NCI-H345 treated with DMSO at 0.1 percent for 48 hours (cell line): ENCODE results near the gene LRRC7.
A peak's percentile ranks its signal among the peaks of the same experiment; 100 is the strongest.
"Not testable (repeated sequence)": the region's sequence is repeated elsewhere in the genome, so short reads cannot be mapped to it uniquely, and the experiment has no call there.

Experiments used
- DNase-seq: peaks from one replicate; lab custom pipeline; 2025; ENCODE audit not compliant: unreplicated experiment; lab: John Stamatoyannopoulos, UW

Gene LRRC7

GRCh38 chr1:70033936-70034335, 466.2 kb downstream of the LRRC7 start:
- DNase-seq = no peak

- peak; percentile 78 for DNase-seq
Observed at GRCh38 chr1:70034403-70034802, 466.7 kb downstream of the LRRC7 start.

DNA sequence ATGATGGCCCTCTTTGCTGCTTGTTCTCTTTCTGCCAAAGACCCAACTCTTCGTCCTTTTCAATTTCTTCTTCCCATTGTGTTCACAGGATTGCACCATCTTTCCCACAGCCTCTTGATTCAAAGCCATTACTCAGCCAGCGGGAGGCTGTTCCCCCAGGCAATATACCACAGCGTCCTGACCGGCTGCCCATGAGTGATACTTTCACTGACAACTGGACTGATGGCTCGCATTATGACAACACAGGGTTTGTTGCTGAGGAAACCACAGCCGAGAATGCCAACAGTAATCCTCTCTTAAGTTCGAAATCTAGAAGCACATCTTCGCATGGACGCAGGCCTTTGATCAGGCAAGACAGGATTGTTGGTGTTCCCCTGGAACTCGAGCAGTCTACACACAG, 470.3 kb downstream of the LRRC7 start:
- no peak for DNase-seq

GRCh38 chr1:70039485-70039884, 471.8 kb downstream of the LRRC7 start:
- no peak for DNase-seq

DNA sequence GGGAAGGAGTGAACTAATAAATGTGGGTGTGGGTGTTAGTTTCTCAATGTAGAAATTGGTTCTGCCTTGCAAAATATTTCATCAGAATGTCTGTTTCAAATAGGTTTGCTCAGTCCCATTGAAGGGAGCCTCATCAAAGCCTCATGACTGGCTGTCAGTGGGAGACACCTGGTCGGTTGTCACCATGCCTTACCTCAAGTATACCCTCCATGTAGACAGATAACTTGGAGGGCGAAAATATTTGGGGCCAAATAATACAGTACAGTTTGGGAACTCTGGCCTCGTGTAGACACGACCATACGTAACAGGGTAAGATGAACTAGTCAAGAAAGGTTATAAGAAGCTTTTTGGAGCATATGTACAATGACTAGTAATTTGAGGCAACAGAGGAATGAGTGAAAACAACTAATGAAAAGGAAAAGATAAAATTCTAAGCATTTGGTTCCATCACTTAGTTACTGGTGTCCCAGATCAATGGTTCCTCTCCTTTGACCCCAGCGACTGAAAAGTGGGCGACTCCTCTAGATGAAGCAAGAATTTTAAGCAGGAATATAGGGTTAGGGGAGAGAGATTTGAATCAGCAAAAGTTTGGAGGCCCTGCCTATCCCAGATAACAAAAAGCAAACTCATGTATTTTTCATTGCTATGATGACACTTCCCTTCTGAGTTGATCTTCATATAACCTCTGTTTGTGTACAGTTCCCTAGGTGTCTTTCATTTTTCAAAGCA, 473.8 kb downstream of the LRRC7 start:
- DNase-seq = no peak

- no peak for DNase-seq
Observed at GRCh38 chr1:70042090-70042731, 474.5 kb downstream of the LRRC7 start.

GRCh38 chr1:70043804-70044203, 476.1 kb downstream of the LRRC7 start:
- no peak for DNase-seq

GRCh38 chr1:70044832-70045231, 477.1 kb downstream of the LRRC7 start:
- no peak for DNase-seq

GRCh38 chr1:70045581-70045980, 477.9 kb downstream of the LRRC7 start:
- not testable (repeated sequence) for DNase-seq

DNA sequence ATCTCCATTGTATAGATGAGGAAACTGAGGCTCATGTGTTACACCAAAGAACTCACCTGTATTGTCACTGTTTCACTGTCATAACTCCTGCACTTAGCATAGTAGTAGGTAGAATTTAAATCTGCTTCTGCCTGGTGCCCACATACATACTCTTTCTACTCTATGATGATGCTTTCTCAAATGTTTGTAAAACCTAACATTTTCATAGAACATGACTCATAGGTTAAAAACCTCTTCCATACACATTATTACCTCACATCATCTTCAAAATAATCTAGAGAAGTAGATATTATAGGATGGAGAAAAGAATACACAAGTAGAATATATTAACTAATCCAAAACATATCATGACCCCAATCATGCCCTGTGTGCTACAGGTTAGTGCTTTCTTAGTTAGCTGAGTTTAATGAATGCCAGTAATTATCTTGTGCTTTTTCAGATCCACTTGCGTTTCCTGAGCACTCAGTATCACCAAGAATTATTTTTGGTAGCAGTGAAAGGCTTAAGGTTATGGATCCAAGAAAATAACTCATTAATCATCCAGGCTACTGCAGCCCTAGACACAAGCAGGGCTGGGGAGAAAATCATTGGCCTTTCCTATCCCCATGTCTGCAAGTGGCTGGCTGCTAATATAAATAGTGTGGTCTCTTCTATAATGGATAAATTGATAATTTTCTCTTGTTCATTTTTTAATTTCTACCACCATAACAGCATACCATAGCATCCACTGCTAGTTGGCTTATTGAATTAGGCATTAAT, 480.8 kb downstream of the LRRC7 start:
- no peak for DNase-seq

DNA sequence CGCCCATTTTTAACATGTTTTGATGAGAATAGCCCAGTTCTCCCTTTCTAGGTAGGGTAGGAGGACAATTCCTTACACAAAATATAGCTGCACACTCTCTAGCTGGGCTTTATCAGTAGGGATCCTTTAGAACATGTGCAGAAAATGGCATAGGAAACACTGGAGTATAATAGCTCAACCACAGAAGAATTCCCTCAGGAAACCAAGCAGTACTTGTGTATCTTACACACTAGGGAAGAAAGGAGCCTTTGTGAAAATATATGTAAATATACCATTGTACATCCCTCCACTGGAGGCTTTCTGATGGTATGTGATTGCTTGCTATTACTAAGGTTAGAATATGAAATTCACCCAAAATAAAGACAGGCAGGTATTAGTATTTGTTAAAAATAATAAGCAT, 484.2 kb downstream of the LRRC7 start:
- DNase-seq = no peak

DNA sequence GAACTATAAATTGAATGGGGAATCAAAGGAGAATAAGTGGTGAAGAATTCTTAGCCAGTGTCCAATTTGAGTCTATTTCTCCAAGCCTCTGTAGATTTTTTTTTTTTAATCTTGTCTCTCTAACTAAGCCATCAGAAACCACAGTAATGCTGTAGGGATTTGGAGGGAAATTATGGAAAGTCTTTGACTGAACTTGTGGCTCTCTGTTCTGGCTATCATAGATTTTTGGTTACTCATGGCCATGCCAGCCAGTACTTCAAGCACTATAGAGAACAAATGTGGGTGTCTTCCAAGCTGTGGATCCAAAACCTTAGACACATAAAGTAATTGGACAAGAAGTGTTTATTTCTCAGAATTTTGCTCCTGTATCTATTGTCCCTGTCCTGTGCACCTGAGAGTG, 489.8 kb downstream of the LRRC7 start:
- DNase-seq = no peak

DNA sequence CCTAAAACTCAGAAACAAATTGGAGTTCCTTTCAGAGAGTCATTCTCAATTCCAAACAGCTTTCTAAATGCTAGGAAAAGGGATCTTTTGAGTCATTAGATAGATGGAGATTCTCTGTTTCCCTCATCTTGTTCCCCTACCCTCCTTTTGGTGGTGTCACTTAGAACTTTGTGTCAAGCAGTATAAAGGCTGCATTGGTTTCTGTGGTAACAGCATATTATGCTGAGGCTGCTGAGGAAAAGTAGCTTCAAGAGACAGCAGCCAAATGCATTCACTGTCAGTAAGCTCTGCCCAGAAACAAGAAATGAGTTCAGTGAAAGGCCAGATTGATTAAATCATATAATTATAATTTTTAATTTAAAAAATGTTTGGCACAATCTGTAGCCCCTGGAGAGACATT, 493.5 kb downstream of the LRRC7 start:
- no peak for DNase-seq

DNA sequence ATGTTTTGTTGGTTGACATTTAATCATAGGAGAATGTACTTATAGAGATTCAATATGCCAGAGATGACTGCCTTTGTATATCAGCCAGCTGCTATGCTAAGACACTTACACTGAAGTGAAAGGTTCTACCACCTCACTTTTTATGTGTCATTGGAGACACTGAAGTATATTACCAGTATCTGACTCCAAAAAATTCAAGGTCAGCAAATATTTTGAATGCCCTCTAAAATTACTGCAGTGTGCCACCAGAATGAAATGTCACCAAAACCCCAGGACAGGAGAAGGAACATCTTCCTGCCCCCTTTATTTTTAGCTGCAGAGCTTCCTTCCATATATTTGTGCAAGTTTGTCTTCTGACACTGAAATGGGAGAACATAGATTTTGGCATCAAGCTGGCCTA, 496.1 kb downstream of the LRRC7 start:
- DNase-seq = no peak

- DNase-seq = no peak
Observed at GRCh38 chr1:70066711-70067110, 499.0 kb downstream of the LRRC7 start.

DNA sequence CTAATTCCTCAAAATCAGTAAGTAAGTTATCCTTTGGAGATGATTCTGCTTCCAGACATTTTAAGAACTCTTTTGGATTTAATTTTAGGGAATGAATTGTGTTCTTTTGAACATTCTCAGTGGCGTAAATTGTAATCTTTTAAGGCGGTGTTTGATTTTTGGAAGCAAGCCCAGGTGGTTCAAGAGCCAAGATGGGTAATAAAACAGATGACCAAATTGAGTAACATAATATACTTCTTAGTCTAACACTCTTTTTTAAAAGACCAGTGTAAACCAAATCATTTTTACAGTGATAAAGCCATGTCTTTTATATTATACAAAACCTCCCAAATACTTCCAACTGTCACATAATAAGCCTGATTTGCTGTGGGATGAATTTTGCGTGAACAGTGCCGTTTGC, 503.9 kb downstream of the LRRC7 start:
- no peak for DNase-seq

- DNase-seq = no peak
Observed at GRCh38 chr1:70072231-70072751, 504.6 kb downstream of the LRRC7 start.

DNA sequence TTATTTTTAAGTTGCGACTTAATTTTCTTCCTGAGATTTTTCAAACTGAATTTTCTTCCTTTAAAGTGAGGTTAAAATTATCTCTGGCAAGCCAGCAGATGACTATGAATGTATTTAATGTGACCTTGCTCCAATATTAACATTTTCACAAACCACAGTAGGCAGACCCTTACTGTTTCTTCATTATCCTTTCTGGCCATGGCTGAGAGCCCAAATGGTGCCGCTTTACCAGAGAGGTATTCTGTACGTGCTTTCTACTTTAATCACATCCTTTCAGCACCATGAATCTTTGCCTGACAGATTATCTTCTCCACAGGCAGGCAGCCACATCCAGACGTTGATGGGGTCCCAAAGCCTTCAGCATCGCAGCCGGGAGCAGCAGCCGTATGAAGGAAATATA, 508.0 kb downstream of the LRRC7 start:
- DNase-seq = no peak

- no peak for DNase-seq
Observed at GRCh38 chr1:70077066-70077465, 509.3 kb downstream of the LRRC7 start.

DNA sequence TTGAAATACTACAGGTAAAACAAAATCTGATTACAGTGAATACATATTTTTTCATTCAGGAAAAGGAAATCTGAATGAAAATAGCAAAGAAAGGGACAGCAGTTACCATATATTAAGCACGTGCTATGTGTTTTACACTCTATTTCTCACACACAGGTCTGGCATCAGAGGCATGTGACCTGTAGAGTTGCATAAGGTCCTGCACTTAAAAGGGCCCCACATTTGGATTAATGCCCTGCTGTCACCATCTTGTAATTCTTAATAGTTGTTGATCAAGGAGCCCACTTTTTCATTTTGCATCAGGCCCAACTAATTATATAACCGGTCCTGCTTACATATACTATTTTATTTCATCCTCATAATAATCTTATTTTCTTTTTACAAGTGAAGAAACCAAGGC, 511.8 kb downstream of the LRRC7 start:
- DNase-seq = no peak

GRCh38 chr1:70083519-70083918, 515.8 kb downstream of the LRRC7 start:
- DNase-seq = no peak
